GM12878 (cell line): ENCODE measurements around the gene SFTPB. TPM values are rescaled to one million over a fixed set of nuclear protein-coding genes. Genes with fewer than 3 reads are reported as not detected.

Experiments
- IRF3 ChIP-seq: fragments of 450-650 bp; IDR thresholded peaks from 2 replicates; pipeline ENCODE4 v1.6.1; 2014; ENCODE audit warnings: mild to moderate bottlenecking
- NR2C1 ChIP-seq: fragments of 450-650 bp; IDR thresholded peaks from 2 replicates; pipeline ENCODE4 v1.6.1; 2017; ENCODE audit warnings: antibody characterized with exemption, mild to moderate bottlenecking, moderate library complexity
- NR2F1 ChIP-seq: fragments of 450-650 bp; conservative IDR thresholded peaks from 2 replicates; pipeline ENCODE4 v1.6.1; 2017; ENCODE audit warnings: mild to moderate bottlenecking
- SMAD1 ChIP-seq: fragments of 450-650 bp; IDR thresholded peaks from 2 replicates; pipeline ENCODE4 v1.6.1; 2018; ENCODE audit warnings: mild to moderate bottlenecking, low read depth; ENCODE audit not compliant: partially characterized antibody
- SUPT20H ChIP-seq: IDR thresholded peaks from 2 replicates; pipeline ENCODE4 v1.6.1; 2011; ENCODE audit warnings: low read depth, mild to moderate bottlenecking, low read length, moderate library complexity, borderline replicate concordance; ENCODE audit not compliant: control insufficient read depth
- ZNF274 ChIP-seq: IDR thresholded peaks from one replicate; pipeline ENCODE4 v1.8.0; 2011; ENCODE audit not compliant: insufficient read length, insufficient read depth
- polyA plus RNA-seq, 11 experiments: library from polyadenylated mRNA; depleted of rRNA in 4 of 11; unstranded in 6 of 11; stranded (reverse) in 5 of 11; fragments of >200 nt; fragmentation: Nextera tagmentation in 4 of 11; fragmentation: Illumina TruSeq in 1 of 11; extraction: Ambion mirVana in 4 of 11; extraction: Trizol in 1 of 11; gene quantifications; 1 replicate in 1 of 11; 2 replicates in 10 of 11; pipeline versions ENCODE4 v1.2.1 to v1.2.3, GENCODE V29; 2011 to 2016; ENCODE audit warnings: inconsistent platforms in 2 of 11, missing spikeins in 2 of 11, low read depth in 1 of 11
- total RNA-seq, 4 experiments: library from RNA; depleted of rRNA in 3 of 4; stranded (reverse); fragments of >200 nt in 3 of 4; fragmentation: Illumina TruSeq in 1 of 4; extraction: Trizol in 1 of 4; gene quantifications; 2 replicates each; pipeline versions ENCODE4 v1.2.1 to v1.2.3, GENCODE V29; 2013 to 2021
- TF ChIP-seq, protein P1 (sequence below): IDR thresholded peaks from 2 replicates; pipeline ENCODE4 v1.6.1; 2012; ENCODE audit warnings: improper control_type of control experiment, low read depth, low read length; ENCODE audit not compliant: insufficient replicate concordance

Gene SFTPB
- total and polyA plus RNA-seq, 10 of the 15 experiments (the other 5 are each of a cell fraction or from before 2014, with no cell fraction given), result 0.02 to 5.3 TPM; not detected in 8

GRCh38 chr2:85690932-85691331 is 22.9 kb upstream of the SFTPB start (continued):
- TF ChIP-seq, protein P1, sequence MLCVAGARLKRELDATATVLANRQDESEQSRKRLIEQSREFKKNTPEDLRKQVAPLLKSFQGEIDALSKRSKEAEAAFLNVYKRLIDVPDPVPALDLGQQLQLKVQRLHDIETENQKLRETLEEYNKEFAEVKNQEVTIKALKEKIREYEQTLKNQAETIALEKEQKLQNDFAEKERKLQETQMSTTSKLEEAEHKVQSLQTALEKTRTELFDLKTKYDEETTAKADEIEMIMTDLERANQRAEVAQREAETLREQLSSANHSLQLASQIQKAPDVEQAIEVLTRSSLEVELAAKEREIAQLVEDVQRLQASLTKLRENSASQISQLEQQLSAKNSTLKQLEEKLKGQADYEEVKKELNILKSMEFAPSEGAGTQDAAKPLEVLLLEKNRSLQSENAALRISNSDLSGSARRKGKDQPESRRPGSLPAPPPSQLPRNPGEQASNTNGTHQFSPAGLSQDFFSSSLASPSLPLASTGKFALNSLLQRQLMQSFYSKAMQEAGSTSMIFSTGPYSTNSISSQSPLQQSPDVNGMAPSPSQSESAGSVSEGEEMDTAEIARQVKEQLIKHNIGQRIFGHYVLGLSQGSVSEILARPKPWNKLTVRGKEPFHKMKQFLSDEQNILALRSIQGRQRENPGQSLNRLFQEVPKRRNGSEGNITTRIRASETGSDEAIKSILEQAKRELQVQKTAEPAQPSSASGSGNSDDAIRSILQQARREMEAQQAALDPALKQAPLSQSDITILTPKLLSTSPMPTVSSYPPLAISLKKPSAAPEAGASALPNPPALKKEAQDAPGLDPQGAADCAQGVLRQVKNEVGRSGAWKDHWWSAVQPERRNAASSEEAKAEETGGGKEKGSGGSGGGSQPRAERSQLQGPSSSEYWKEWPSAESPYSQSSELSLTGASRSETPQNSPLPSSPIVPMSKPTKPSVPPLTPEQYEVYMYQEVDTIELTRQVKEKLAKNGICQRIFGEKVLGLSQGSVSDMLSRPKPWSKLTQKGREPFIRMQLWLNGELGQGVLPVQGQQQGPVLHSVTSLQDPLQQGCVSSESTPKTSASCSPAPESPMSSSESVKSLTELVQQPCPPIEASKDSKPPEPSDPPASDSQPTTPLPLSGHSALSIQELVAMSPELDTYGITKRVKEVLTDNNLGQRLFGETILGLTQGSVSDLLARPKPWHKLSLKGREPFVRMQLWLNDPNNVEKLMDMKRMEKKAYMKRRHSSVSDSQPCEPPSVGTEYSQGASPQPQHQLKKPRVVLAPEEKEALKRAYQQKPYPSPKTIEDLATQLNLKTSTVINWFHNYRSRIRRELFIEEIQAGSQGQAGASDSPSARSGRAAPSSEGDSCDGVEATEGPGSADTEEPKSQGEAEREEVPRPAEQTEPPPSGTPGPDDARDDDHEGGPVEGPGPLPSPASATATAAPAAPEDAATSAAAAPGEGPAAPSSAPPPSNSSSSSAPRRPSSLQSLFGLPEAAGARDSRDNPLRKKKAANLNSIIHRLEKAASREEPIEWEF, result no peak
- TF ChIP-seq SUPT20H (no peak), SMAD1 (no peak), IRF3 (no peak), ZNF274 (no peak), NR2C1 (no peak), NR2F1 (no peak)
